Measurements from ENCODE around the gene TLK2.
"Not testable (repeated sequence)": the region's sequence is repeated elsewhere in the genome, so short reads cannot be mapped to it uniquely, and the experiment has no call there.

TLK2 gene

GRCh38 chr17:62478424-62478879, at the start of gene TLK2:
Gene TLK2, plus strand, starts transcription at chr17:62478825. Its CDS starts 2,301 bp downstream, at chr17:62481126.
- H3K9me3 Mint-ChIP-seq = peaks cover 4% of the 10 kb centered on the region
- DNase-seq = peak; percentile 81
- H3K36me3 Mint-ChIP-seq (ENCODE audit: low read depth) = peaks cover 37% of the 10 kb centered on the region
- H3K4me1 Mint-ChIP-seq = peaks cover 26% of the 10 kb centered on the region
- peak within 1 kb of the TSS; percentile 95 for H3K27ac Mint-ChIP-seq
- no peaks in the 10 kb centered on the region for H3K27me3 Mint-ChIP-seq (ENCODE audit: low read depth, poor library complexity)
- TF ChIP-seq CTCF (IDR thresholded peaks at IDR 0.05) = no peak
- H3K4me3 Mint-ChIP-seq = peak within 1 kb of the TSS; percentile 94

GRCh38 chr17:62435251-62435650, 43.4 kb upstream of the TLK2 start:
- H3K4me1 Mint-ChIP-seq; H3K27me3 Mint-ChIP-seq (ENCODE audit: low read depth, poor library complexity): not testable (repeated sequence)
- H3K36me3 Mint-ChIP-seq (ENCODE audit: low read depth) = peaks cover 31% of the 10 kb centered on the region

GRCh38 chr17:62441181-62441580, 37.4 kb upstream of the TLK2 start:
- peaks cover 50% of the 10 kb centered on the region for H3K36me3 Mint-ChIP-seq (ENCODE audit: low read depth)
- H3K4me3 Mint-ChIP-seq; H3K27ac Mint-ChIP-seq; H3K4me1 Mint-ChIP-seq; H3K9me3 Mint-ChIP-seq; DNase-seq; H3K27me3 Mint-ChIP-seq (ENCODE audit: low read depth, poor library complexity): not testable (repeated sequence)

More at GRCh38 chr17:62435251-62435650, 43.4 kb upstream of the TLK2 start:
- DNase-seq, H3K4me3 Mint-ChIP-seq, H3K27ac Mint-ChIP-seq, H3K9me3 Mint-ChIP-seq: not testable (repeated sequence)

GRCh38 chr17:62444063-62444462, 34.6 kb upstream of the TLK2 start:
- Mint-ChIP-seq H3K9me3 (no peaks in the 10 kb centered on the region), H3K4me3 (no peak overlapping the region), H3K4me1 (no peaks in the 10 kb centered on the region), H3K27ac (no peak overlapping the region), H3K36me3 (ENCODE audit: low read depth) (peaks cover 58% of the 10 kb centered on the region), H3K27me3 (ENCODE audit: low read depth, poor library complexity) (no peaks in the 10 kb centered on the region)
- no peak for DNase-seq
- TF ChIP-seq CTCF (IDR thresholded peaks at IDR 0.05) = no peak

GRCh38 chr17:62445791-62446190, 32.8 kb upstream of the TLK2 start:
- H3K4me3 Mint-ChIP-seq; DNase-seq; H3K27ac Mint-ChIP-seq; H3K4me1 Mint-ChIP-seq; H3K27me3 Mint-ChIP-seq (ENCODE audit: low read depth, poor library complexity); H3K9me3 Mint-ChIP-seq: not testable (repeated sequence)
- H3K36me3 Mint-ChIP-seq (ENCODE audit: low read depth) = peaks cover 47% of the 10 kb centered on the region

GRCh38 chr17:62452195-62452594, 26.4 kb upstream of the TLK2 start:
- not testable (repeated sequence) for H3K4me1 Mint-ChIP-seq; DNase-seq; H3K27me3 Mint-ChIP-seq (ENCODE audit: low read depth, poor library complexity); H3K4me3 Mint-ChIP-seq; H3K9me3 Mint-ChIP-seq
- peak overlapping the region; percentile 47 for H3K27ac Mint-ChIP-seq
- peaks cover 20% of the 10 kb centered on the region for H3K36me3 Mint-ChIP-seq (ENCODE audit: low read depth)

- H3K4me1 Mint-ChIP-seq; H3K4me3 Mint-ChIP-seq; H3K27ac Mint-ChIP-seq; DNase-seq; H3K27me3 Mint-ChIP-seq (ENCODE audit: low read depth, poor library complexity); H3K9me3 Mint-ChIP-seq: not testable (repeated sequence)
- H3K36me3 Mint-ChIP-seq (ENCODE audit: low read depth) = peaks cover 12% of the 10 kb centered on the region
These were observed 25.6 kb upstream of the TLK2 start for GRCh38 chr17:62453041-62453440.

- H3K4me1 Mint-ChIP-seq; H3K4me3 Mint-ChIP-seq; H3K9me3 Mint-ChIP-seq; DNase-seq; H3K27me3 Mint-ChIP-seq (ENCODE audit: low read depth, poor library complexity): not testable (repeated sequence)
- Mint-ChIP-seq H3K27ac (peak overlapping the region; percentile 46), H3K36me3 (ENCODE audit: low read depth) (peaks cover 11% of the 10 kb centered on the region)
These were observed 25.0 kb upstream of the TLK2 start for GRCh38 chr17:62453656-62454055.

- not testable (repeated sequence) for H3K4me3 Mint-ChIP-seq; H3K27me3 Mint-ChIP-seq (ENCODE audit: low read depth, poor library complexity); H3K36me3 Mint-ChIP-seq (ENCODE audit: low read depth); H3K4me1 Mint-ChIP-seq; DNase-seq; H3K9me3 Mint-ChIP-seq
- H3K27ac Mint-ChIP-seq = peak overlapping the region; percentile 46
These were observed 24.5 kb upstream of the TLK2 start for GRCh38 chr17:62454111-62454510.
